Panc1 (cell line): ENCODE data around the gene SPDYE6. TPM values are rescaled to one million over a fixed set of nuclear protein-coding genes. Genes with fewer than 3 reads are reported as not detected.

ENCODE experiments used
- ATAC-seq: fragments of 200-7000 bp; cut with Tn5 transposase; 2 replicates; pipeline ENCODE4 v1.9.1; 2020; ENCODE audit warnings: mild to moderate bottlenecking, moderate library complexity
- BruUV-seq: library from RNA; stranded (reverse); fragments of 400-500 nt; replicated peaks from 2 replicates; lab custom pipeline; 2021; lab: Mats Ljungman, UMichigan
- CTCF ChIA-PET: fragments of 300-600 bp; sonication (Branson Sonifier 250); formaldehyde crosslinking; loops from one replicate; lab custom pipeline; 2022; ENCODE audit warnings: antibody characterized with exemption; lab: Charles Lee
- POLR2A ChIA-PET: fragments of 300-600 bp; sonication (Branson Sonifier 250); formaldehyde crosslinking; loops from one replicate; lab custom pipeline; 2022; ENCODE audit warnings: antibody characterized with exemption; lab: Charles Lee
- DNase-seq: peaks from one replicate; pipeline ENCODE4 v3.0.0-alpha.2; 2010; ENCODE audit warnings: low read depth, low spot score
- H3K27ac ChIP-seq: 2 replicates; pipeline ENCODE4 v1.5.1; 2011; ENCODE audit warnings: mild to moderate bottlenecking, low read length, inconsistent platforms
- H3K27me3 ChIP-seq: fragments of 200-500 bp; sonication (Bioruptor generic); 2 replicates; pipeline ENCODE4 v1.6.0; 2014; ENCODE audit warnings: low read length, inconsistent platforms; ENCODE audit not compliant: control insufficient read depth, insufficient read depth
- H3K36me3 ChIP-seq: fragments of 200-500 bp; sonication (Bioruptor generic); 2 replicates; pipeline ENCODE4 v1.5.1; 2014; ENCODE audit warnings: inconsistent platforms, mild to moderate bottlenecking, low read length, moderate library complexity; ENCODE audit not compliant: control insufficient read depth, insufficient read depth
- H3K4me1 ChIP-seq: 2 replicates; pipeline ENCODE4 v1.5.1; 2011; ENCODE audit warnings: inconsistent platforms, mild to moderate bottlenecking, low read length, moderate library complexity; ENCODE audit not compliant: control insufficient read depth, insufficient read depth
- H3K4me3 ChIP-seq, 2 experiments: 2 replicates each; pipeline ENCODE4 v1.5.1; 2011 to 2012; ENCODE audit warnings: low read depth in 2 of 2, low read length in 2 of 2, mild to moderate bottlenecking in 2 of 2, inconsistent platforms in 1 of 2, moderate library complexity in 1 of 2
- H3K9me3 ChIP-seq: fragments of 200-500 bp; sonication (Bioruptor generic); 2 replicates; pipeline ENCODE4 v1.5.1; 2014; ENCODE audit warnings: low read depth, mild to moderate bottlenecking, inconsistent platforms, low read length, moderate library complexity; ENCODE audit not compliant: control insufficient read depth, insufficient read depth
- POLR2AphosphoS5 ChIP-seq: IDR thresholded peaks from 2 replicates; pipeline ENCODE4 v1.6.1; 2012; ENCODE audit warnings: mild to moderate bottlenecking, low read depth, low read length, moderate library complexity
- SIN3A ChIP-seq: IDR thresholded peaks from 2 replicates; pipeline ENCODE4 v1.6.1; 2012; ENCODE audit warnings: low read depth, mild to moderate bottlenecking, low read length, moderate library complexity, borderline replicate concordance; ENCODE audit not compliant: insufficient read depth
- TCF7L2 ChIP-seq: IDR thresholded peaks from 2 replicates; pipeline ENCODE4 v1.6.1; 2011; ENCODE audit warnings: mild to moderate bottlenecking, low read depth, low read length, inconsistent platforms
- in situ Hi-C: cut with HindIII; loops from 2 replicates; pipeline ENCODE4 v1.10.0; 2016; ENCODE audit warnings: low sequenced_read_pairs, low pct_unique_long_range_greater_than_20kb
- intact Hi-C: fragments of 100-400 bp; cut with micrococcal nuclease; formaldehyde crosslinking; loops from one replicate; pipeline ENCODE4 v1.10.0; 2022; ENCODE audit not compliant: unreplicated experiment
- total RNA-seq: library from RNA; stranded (reverse); gene quantifications from one replicate; pipeline ENCODE4 v1.2.1, GENCODE V29; 2021; ENCODE audit not compliant: unreplicated experiment
- TF ChIP-seq, protein P1 (sequence below), 2 experiments: IDR thresholded peaks; 2 replicates each; pipeline ENCODE4 v1.6.1; 2011 to 2012; ENCODE audit warnings: low read depth in 2 of 2, control low read depth in 1 of 2, low read length in 1 of 2, mild to moderate bottlenecking in 1 of 2, moderate library complexity in 1 of 2; ENCODE audit not compliant: insufficient read depth in 1 of 2
- TF ChIP-seq, protein P2 (sequence below): fragments of 450-650 bp; IDR thresholded peaks from 2 replicates; pipeline ENCODE4 v1.5.1; 2017; ENCODE audit warnings: mild to moderate bottlenecking

The SPDYE6 gene
- total RNA-seq, 1 experiment from 2014 or later, result not detected

DNA sequence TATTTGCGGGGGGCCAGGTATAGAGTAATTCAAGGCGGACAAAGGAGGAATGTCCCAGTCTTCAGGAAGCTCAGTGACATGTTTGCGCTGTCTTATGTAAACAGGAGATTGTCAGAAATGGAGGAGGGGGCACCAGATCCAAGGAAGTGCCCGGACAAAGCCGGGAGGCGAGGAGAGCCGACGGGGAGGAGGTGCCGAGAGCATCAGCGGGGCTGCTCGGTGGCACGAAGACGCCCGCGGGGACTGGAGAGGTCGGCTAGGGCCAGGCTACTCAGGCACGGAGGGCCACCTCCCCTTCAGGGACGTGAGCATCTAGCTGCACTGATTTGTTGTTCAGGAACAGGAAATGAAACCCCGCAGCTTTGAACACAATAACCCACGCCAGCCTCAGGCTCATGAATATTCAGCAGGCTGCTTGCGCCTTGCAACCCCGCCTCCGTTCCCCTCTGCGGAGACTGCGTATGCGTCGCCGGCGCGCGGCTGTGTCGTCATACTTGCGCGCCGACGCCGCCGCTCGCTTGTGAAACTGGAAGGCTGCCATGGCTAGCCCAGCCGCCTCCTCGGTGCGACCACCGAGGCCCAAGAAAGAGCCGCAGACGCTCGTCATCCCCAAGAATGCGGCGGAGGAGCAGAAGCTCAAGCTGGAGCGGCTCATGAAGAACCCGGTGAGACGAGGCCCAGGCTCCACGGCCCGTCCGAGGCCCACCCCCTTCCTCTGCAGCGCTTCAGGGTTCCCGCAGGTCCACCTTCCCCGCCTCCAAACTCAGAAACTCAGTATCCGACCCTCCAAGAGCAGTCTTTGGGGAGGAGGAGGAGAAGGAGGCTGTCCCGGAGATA is 39.8 kb upstream of the SPDYE6 start, which contains the start of gene PRKRIP1:
PRKRIP1 (plus strand) TSS at position 491 of the 837 bp plus-strand sequence; CDS start at position 540, 49 bp downstream.
- ATAC-seq (peak; percentile 96), DNase-seq (peak; percentile 69)
- in situ Hi-C loops, result no loop called here
- H3K4me1 ChIP-seq, result peaks cover 6% of the 10 kb centered on the region; the same call in 1 of the 2 replicates
- POLR2A ChIA-PET, result interaction anchor here (1.0 kb wide), 1 partner anchor 10 kb away, joined by 3 read pairs; no protein-coding TSS in a partner anchor
- BruUV-seq, result no TSS peak
- CTCF ChIA-PET, result interaction anchor here (0.6 to 1.2 kb wide), 4 partner anchors 8 to 117 kb away, joined by 6 to 9 read pairs (median 7); no protein-coding TSS in a partner anchor
- peak within 1 kb of the TSS; percentile 93 for H3K27ac ChIP-seq
- H3K9me3 ChIP-seq, result no peaks in the 10 kb centered on the region
- intact Hi-C loops, result no loop called here
- H3K36me3 ChIP-seq, result peaks cover 6% of the 10 kb centered on the region
- TF ChIP-seq TCF7L2 (peak; percentile 68), SIN3A (peak; percentile 82; the same call in 1 of the 2 replicates), POLR2AphosphoS5 (peak; percentile 94)
- TF ChIP-seq, protein P1, sequence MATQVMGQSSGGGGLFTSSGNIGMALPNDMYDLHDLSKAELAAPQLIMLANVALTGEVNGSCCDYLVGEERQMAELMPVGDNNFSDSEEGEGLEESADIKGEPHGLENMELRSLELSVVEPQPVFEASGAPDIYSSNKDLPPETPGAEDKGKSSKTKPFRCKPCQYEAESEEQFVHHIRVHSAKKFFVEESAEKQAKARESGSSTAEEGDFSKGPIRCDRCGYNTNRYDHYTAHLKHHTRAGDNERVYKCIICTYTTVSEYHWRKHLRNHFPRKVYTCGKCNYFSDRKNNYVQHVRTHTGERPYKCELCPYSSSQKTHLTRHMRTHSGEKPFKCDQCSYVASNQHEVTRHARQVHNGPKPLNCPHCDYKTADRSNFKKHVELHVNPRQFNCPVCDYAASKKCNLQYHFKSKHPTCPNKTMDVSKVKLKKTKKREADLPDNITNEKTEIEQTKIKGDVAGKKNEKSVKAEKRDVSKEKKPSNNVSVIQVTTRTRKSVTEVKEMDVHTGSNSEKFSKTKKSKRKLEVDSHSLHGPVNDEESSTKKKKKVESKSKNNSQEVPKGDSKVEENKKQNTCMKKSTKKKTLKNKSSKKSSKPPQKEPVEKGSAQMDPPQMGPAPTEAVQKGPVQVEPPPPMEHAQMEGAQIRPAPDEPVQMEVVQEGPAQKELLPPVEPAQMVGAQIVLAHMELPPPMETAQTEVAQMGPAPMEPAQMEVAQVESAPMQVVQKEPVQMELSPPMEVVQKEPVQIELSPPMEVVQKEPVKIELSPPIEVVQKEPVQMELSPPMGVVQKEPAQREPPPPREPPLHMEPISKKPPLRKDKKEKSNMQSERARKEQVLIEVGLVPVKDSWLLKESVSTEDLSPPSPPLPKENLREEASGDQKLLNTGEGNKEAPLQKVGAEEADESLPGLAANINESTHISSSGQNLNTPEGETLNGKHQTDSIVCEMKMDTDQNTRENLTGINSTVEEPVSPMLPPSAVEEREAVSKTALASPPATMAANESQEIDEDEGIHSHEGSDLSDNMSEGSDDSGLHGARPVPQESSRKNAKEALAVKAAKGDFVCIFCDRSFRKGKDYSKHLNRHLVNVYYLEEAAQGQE (IDR thresholded peaks at IDR 0.05; ENCODE audit: insufficient read depth in 1 of 2, low read depth in 2 of 2, low read length in 1 of 2), result no peak; a peak in 1 of 4 replicates
- TF ChIP-seq, protein P2, sequence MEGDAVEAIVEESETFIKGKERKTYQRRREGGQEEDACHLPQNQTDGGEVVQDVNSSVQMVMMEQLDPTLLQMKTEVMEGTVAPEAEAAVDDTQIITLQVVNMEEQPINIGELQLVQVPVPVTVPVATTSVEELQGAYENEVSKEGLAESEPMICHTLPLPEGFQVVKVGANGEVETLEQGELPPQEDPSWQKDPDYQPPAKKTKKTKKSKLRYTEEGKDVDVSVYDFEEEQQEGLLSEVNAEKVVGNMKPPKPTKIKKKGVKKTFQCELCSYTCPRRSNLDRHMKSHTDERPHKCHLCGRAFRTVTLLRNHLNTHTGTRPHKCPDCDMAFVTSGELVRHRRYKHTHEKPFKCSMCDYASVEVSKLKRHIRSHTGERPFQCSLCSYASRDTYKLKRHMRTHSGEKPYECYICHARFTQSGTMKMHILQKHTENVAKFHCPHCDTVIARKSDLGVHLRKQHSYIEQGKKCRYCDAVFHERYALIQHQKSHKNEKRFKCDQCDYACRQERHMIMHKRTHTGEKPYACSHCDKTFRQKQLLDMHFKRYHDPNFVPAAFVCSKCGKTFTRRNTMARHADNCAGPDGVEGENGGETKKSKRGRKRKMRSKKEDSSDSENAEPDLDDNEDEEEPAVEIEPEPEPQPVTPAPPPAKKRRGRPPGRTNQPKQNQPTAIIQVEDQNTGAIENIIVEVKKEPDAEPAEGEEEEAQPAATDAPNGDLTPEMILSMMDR, result no peak
- no peaks in the 10 kb centered on the region for H3K27me3 ChIP-seq
- peak within 1 kb of the TSS; percentile 90 to 100 for H3K4me3 ChIP-seq

- no TSS peak for BruUV-seq
- peak; percentile 30 for ATAC-seq
- in situ Hi-C loops, result no loop called here
Measured at GRCh38 chr7:102395592-102395872, 39.3 kb upstream of the SPDYE6 start.

More at GRCh38 chr7:102395592-102395872, 39.3 kb upstream of the SPDYE6 start:
- ChIA-PET POLR2A (interaction anchor here (1.0 kb wide), 1 partner anchor 10 kb away, joined by 3 read pairs; no protein-coding TSS in a partner anchor), CTCF (interaction anchor here (0.6 to 1.2 kb wide), 4 partner anchors 9 to 116 kb away, joined by 6 to 9 read pairs (median 7); no protein-coding TSS in a partner anchor)
- peaks cover 3% of the 10 kb centered on the region for H3K36me3 ChIP-seq
- intact Hi-C loops, result no loop called here
- TF ChIP-seq, protein P2, result no peak
- TF ChIP-seq TCF7L2 (no peak), POLR2AphosphoS5 (no peak), SIN3A (no peak)
- TF ChIP-seq, protein P1 (IDR thresholded peaks at IDR 0.05; ENCODE audit: insufficient read depth in 1 of 2, low read depth in 2 of 2, low read length in 1 of 2), result no peak
- no peaks in the 10 kb centered on the region for H3K9me3 ChIP-seq
- H3K4me3 ChIP-seq, result peak overlapping the region; percentile 90 to 100
- H3K27ac ChIP-seq, result peak overlapping the region; percentile 93
- no peak for DNase-seq
- H3K4me1 ChIP-seq, result peaks cover 6% of the 10 kb centered on the region; the same call in 1 of the 2 replicates
- H3K27me3 ChIP-seq, result no peaks in the 10 kb centered on the region
